Keratinocyte (primary cell): ENCODE data around the gene PNPLA7. TPM values are rescaled to one million over a fixed set of nuclear protein-coding genes. Genes with fewer than 3 reads are reported as not detected.
"Not testable (repeated sequence)": the region's sequence is repeated elsewhere in the genome, so short reads cannot be mapped to it uniquely, and the experiment has no call there.

Experiments used
- DNase-seq: peaks from one replicate; pipeline ENCODE4 v3.0.0-alpha.2; 2011; ENCODE audit warnings: low read depth, missing footprints, low spot score
- FAIRE-seq: peaks from 2 replicates; lab custom pipeline; 2011; peaks lifted over from hg19 to GRCh38; lab: Jason Lieb, UNC
- H2AFZ ChIP-seq: 2 replicates; pipeline ENCODE4 v1.6.0; 2012; ENCODE audit warnings: low read length, control low read depth, inconsistent platforms; ENCODE audit not compliant: control insufficient read depth
- H3K27ac ChIP-seq: 2 replicates; pipeline ENCODE4 v1.5.1; 2011; ENCODE audit warnings: low read length; ENCODE audit not compliant: control insufficient read depth, insufficient read depth
- H3K27me3 ChIP-seq: 3 replicates; pipeline ENCODE4 v1.6.0; 2011; ENCODE audit warnings: low read length; ENCODE audit not compliant: control insufficient read depth, insufficient read depth; ENCODE audit errors: extremely low read depth
- H3K36me3 ChIP-seq, 2 experiments: 2 replicates in 1 of 2; 3 replicates in 1 of 2; pipeline ENCODE4 v1.5.1; 2011; ENCODE audit warnings: low read length in 2 of 2, mild to moderate bottlenecking in 1 of 2; ENCODE audit not compliant: control insufficient read depth in 2 of 2, insufficient read depth in 2 of 2; ENCODE audit errors: extremely low read depth in 1 of 2
- H3K4me1 ChIP-seq: 3 replicates; pipeline ENCODE4 v1.5.1; 2011; ENCODE audit warnings: low read length; ENCODE audit not compliant: control insufficient read depth, insufficient read depth; ENCODE audit errors: extremely low read depth
- H3K4me2 ChIP-seq: 3 replicates; pipeline ENCODE4 v1.6.0; 2011; ENCODE audit warnings: low read depth, low read length; ENCODE audit not compliant: control insufficient read depth, insufficient read depth; ENCODE audit errors: extremely low read depth
- H3K4me3 ChIP-seq, 3 experiments: fragments of 200-600 bp in 1 of 3; sonication (generic) in 1 of 3; 2 replicates in 2 of 3; 3 replicates in 1 of 3; pipeline ENCODE4 v1.5.1; 2011 to 2016; ENCODE audit warnings: low read length in 3 of 3, mild to moderate bottlenecking in 3 of 3, control low read depth in 2 of 3, inconsistent platforms in 1 of 3, low read depth in 1 of 3, mixed read lengths in 1 of 3, mixed run types in 1 of 3, moderate library complexity in 1 of 3; ENCODE audit not compliant: control insufficient read depth in 2 of 3, insufficient read depth in 2 of 3; ENCODE audit errors: extremely low read depth in 1 of 3
- H3K79me2 ChIP-seq: 2 replicates; pipeline ENCODE4 v1.6.0; 2012; ENCODE audit warnings: low read length; ENCODE audit not compliant: control insufficient read depth, insufficient read depth
- H3K9ac ChIP-seq: 3 replicates; pipeline ENCODE4 v1.6.0; 2011; ENCODE audit warnings: low read length; ENCODE audit not compliant: control insufficient read depth, insufficient read depth; ENCODE audit errors: extremely low read depth
- H3K9me1 ChIP-seq: 3 replicates; pipeline ENCODE4 v1.6.0; 2011; ENCODE audit warnings: low read length; ENCODE audit not compliant: control insufficient read depth, insufficient read depth; ENCODE audit errors: extremely low read depth
- H3K9me3 ChIP-seq: 2 replicates; pipeline ENCODE4 v1.5.1; 2012; ENCODE audit warnings: low read depth, low read length; ENCODE audit not compliant: control insufficient read depth
- H4K20me1 ChIP-seq: 3 replicates; pipeline ENCODE4 v1.6.0; 2011; ENCODE audit warnings: low read length; ENCODE audit not compliant: control insufficient read depth, insufficient read depth; ENCODE audit errors: extremely low read depth
- EZH2 ChIP-seq: IDR thresholded peaks from one replicate; pipeline ENCODE4 v1.6.1; 2012; ENCODE audit warnings: inconsistent platforms, mild to moderate bottlenecking, low read length, moderate library complexity
- dilution Hi-C: fragments of 300-500 bp; cut with MboI; formaldehyde crosslinking; loops from one replicate; pipeline ENCODE4 v1.7.0; 2020; ENCODE audit warnings: low sequenced_read_pairs; ENCODE audit not compliant: extremely low pct_ligation_motif_present
- polyA plus RNA-seq, 5 experiments: library from polyadenylated mRNA; depleted of rRNA in 3 of 5; stranded (reverse) in 3 of 5; stranded (forward) in 1 of 5; unstranded in 1 of 5; fragments of >200 nt; gene quantifications; 1 replicate in 1 of 5; 2 replicates in 3 of 5; 3 replicates in 1 of 5; pipeline versions ENCODE4 v1.2.1 to v1.2.3, GENCODE V29; 2011 to 2012; ENCODE audit warnings: missing spikeins in 2 of 5, low read depth in 1 of 5, low replicate concordance in 1 of 5
- TF ChIP-seq, protein P1 (sequence below), 3 experiments: IDR thresholded peaks in 1 of 3; conservative IDR thresholded peaks in 1 of 3; optimal IDR thresholded peaks in 1 of 3; 2 replicates in 2 of 3; 3 replicates in 1 of 3; pipeline versions ENCODE3 to v1.5.1; 2011; ENCODE audit warnings: low read length in 3 of 3, mild to moderate bottlenecking in 3 of 3, moderate library complexity in 2 of 3, control low read depth in 1 of 3, inconsistent platforms in 1 of 3; ENCODE audit not compliant: insufficient read depth in 2 of 3; ENCODE audit errors: extremely low read depth in 1 of 3

The PNPLA7 gene
- polyA plus RNA-seq, 1 donor (not counting 4 experiments of a cell fraction or from before 2014, with no cell fraction given): 0.34 TPM

DNA sequence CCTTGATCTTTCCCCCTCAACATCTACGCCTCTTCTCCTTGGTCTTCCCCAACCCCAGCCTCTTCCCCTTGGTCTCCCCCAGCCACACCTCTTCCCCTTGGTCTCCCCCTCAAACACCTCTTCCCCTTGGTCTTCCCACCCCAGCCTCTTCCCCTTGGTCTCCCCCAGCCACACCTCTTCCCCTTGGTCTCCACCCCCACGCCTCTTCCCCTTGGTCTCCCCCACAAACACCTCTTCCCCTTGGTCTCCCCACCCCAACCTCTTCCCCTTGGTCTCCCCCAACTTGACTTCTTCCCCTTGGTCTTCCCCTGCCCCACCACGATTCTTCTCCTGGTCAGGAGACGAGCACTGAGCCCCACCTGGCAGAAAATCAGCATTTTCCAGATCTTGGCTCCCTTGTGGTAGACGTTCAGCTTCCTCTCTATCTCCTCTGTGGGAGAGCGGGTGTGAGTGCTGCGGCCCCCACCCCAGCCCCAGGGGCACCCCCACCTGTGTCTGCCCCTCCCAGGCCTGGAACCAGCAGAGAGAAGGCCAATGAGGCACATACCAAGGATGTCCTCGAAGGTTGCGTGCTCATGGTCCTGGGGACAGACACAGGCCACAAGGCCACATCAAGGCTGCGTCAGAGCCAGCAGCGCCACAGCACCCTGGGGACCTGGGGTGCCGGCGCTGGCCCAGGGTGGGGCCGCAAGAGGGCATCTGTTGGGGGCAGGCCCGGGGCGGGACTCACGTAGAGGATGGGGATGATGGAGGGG is 98.0 kb downstream of the PNPLA7 start:
- no peak overlapping the region for H3K4me3 ChIP-seq
- dilution Hi-C loops: no loop called here
- no peak overlapping the region for H3K27ac ChIP-seq
- H3K4me1 ChIP-seq: peaks cover 8% of the 10 kb centered on the region
- H4K20me1 ChIP-seq: no peaks in the 10 kb centered on the region
- no peak overlapping the region for H2AFZ ChIP-seq
- no peaks in the 10 kb centered on the region for H3K27me3 ChIP-seq
- H3K9ac ChIP-seq: no peak overlapping the region
- no peaks in the 10 kb centered on the region for H3K9me1 ChIP-seq
- DNase-seq (no peak), FAIRE-seq (no peak)
- TF ChIP-seq, protein P1, sequence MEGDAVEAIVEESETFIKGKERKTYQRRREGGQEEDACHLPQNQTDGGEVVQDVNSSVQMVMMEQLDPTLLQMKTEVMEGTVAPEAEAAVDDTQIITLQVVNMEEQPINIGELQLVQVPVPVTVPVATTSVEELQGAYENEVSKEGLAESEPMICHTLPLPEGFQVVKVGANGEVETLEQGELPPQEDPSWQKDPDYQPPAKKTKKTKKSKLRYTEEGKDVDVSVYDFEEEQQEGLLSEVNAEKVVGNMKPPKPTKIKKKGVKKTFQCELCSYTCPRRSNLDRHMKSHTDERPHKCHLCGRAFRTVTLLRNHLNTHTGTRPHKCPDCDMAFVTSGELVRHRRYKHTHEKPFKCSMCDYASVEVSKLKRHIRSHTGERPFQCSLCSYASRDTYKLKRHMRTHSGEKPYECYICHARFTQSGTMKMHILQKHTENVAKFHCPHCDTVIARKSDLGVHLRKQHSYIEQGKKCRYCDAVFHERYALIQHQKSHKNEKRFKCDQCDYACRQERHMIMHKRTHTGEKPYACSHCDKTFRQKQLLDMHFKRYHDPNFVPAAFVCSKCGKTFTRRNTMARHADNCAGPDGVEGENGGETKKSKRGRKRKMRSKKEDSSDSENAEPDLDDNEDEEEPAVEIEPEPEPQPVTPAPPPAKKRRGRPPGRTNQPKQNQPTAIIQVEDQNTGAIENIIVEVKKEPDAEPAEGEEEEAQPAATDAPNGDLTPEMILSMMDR (optimal IDR thresholded peaks at IDR 0.05 in 1 of 3, IDR thresholded peaks at IDR 0.05 in 1 of 3, conservative IDR thresholded peaks at IDR 0.05 in 1 of 3; ENCODE audit: extremely low read depth in 1 of 3, insufficient read depth in 2 of 3, low read length in 3 of 3): no peak
- no peak for TF ChIP-seq EZH2
- H3K4me2 ChIP-seq: no peak overlapping the region
- H3K36me3 ChIP-seq: peaks cover 8 to 21% of the 10 kb centered on the region in 2 experiments
- H3K79me2 ChIP-seq: no peaks in the 10 kb centered on the region
- no peaks in the 10 kb centered on the region for H3K9me3 ChIP-seq

GRCh38 chr9:137451264-137452005 is 98.8 kb downstream of the PNPLA7 start:
- H3K4me3 ChIP-seq, DNase-seq: not testable (repeated sequence)

DNA sequence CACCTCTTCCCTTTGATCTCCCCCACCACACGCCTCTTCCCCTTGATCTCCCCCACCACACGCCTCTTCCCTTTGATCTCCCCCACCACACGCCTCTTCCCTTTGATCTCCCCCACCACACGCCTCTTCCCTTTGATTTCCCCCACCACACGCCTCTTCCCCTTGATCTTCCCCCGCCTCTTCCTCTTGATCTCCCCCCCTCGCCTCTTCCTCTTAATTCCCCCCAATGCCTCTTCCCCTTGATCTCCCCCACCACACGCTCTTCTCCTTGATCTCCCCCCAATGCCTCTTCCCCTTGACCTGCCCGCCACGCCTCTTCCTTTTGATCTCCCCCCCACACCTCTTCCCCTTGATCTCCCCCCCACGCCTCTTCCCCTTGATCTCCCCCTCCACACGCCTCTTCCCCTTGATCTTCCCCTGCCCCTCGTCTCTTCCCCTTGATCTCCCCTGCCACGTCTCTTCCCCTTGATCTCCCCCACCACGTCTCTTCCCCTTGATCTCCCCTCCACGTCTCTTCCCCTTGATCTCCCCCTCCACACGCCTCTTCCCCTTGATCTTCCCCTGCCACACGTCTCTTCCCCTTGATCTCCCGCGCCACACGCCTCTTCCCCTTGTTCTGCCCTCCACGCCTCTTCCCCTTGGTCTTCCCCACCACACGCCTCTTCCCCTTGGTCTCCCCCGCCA is 99.5 kb downstream of the PNPLA7 start:
- not testable (repeated sequence) for H3K9ac ChIP-seq

More at GRCh38 chr9:137451264-137452005, 98.8 kb downstream of the PNPLA7 start:
- H3K4me2 ChIP-seq, H4K20me1 ChIP-seq, H3K27me3 ChIP-seq, H2AFZ ChIP-seq, H3K4me1 ChIP-seq, H3K9me1 ChIP-seq, dilution Hi-C loops, H3K27ac ChIP-seq, H3K9ac ChIP-seq, FAIRE-seq, H3K79me2 ChIP-seq, H3K9me3 ChIP-seq: not testable (repeated sequence)
- H3K36me3 ChIP-seq: peaks cover 8 to 14% of the 10 kb centered on the region in 2 experiments

More for the DNA sequence above, 99.5 kb downstream of the PNPLA7 start:
- DNase-seq, H3K9me1 ChIP-seq, H3K4me3 ChIP-seq, H3K4me2 ChIP-seq, H3K79me2 ChIP-seq, H3K9me3 ChIP-seq, dilution Hi-C loops, H3K27me3 ChIP-seq, H3K27ac ChIP-seq, H2AFZ ChIP-seq, FAIRE-seq, H4K20me1 ChIP-seq: not testable (repeated sequence)
- H3K36me3 ChIP-seq: peaks cover 8 to 14% of the 10 kb centered on the region in 2 experiments
- peaks cover 12% of the 10 kb centered on the region for H3K4me1 ChIP-seq
